ENCODE results near the gene MEG3. TPM values are rescaled to one million over a fixed set of nuclear protein-coding genes. Genes with fewer than 3 reads are reported as not detected.

MEG3 gene
- total and polyA plus RNA-seq, 2 experiments from 2014 or later = not detected

GRCh38 chr14:100893228-100893601 lies 67.3 kb downstream of the MEG3 start:
- DNase-seq (ENCODE audit: low spot score) = no peak
- H3K27me3 ChIP-seq (ENCODE audit: insufficient read depth) = no peaks in the 10 kb centered on the region
- Mint-ChIP-seq H3K4me3 (no peak overlapping the region), H3K27me3 (ENCODE audit: insufficient read depth, low read depth, poor library complexity) (peaks cover 7% of the 10 kb centered on the region), H3K9me3 (no peaks in the 10 kb centered on the region), H3K27ac (no peak overlapping the region), H3K4me1 (peaks cover 22% of the 10 kb centered on the region), H3K36me3 (ENCODE audit: low read depth) (no peaks in the 10 kb centered on the region)
- no peaks in the 10 kb centered on the region for H3F3A ChIP-seq (replicated peaks; ENCODE audit: low read depth)
- no peaks in the 10 kb centered on the region for H3K79me2 ChIP-seq (replicated peaks; ENCODE audit: insufficient read depth)
- TF ChIP-seq CREB1 (CRISPR knock-in tag; IDR thresholded peaks at IDR 0.05; ENCODE audit: low read depth) = no peak
- TF ChIP-seq ZNF114 (CRISPR knock-in tag; IDR thresholded peaks at IDR 0.05) = no peak
- no peak for TF ChIP-seq EZH2 (IDR thresholded peaks at IDR 0.05; ENCODE audit: low read depth, unreplicated experiment)
- TF ChIP-seq JUNB (IDR thresholded peaks at IDR 0.05; ENCODE audit: unreplicated experiment) = no peak
- TF ChIP-seq ZNF462 (CRISPR knock-in tag; IDR thresholded peaks at IDR 0.05) = no peak
- TF ChIP-seq ZNF331 (CRISPR knock-in tag; IDR thresholded peaks at IDR 0.05; ENCODE audit: low read depth) = no peak
- no peak for TF ChIP-seq CTCF (conservative IDR thresholded peaks at IDR 0.05; ENCODE audit: low read depth in 2 of 2)
- TF ChIP-seq POLR2AphosphoS5 (IDR thresholded peaks at IDR 0.05; ENCODE audit: low read depth) = no peak
- no peak for TF ChIP-seq EZH2phosphoT487 (IDR thresholded peaks at IDR 0.05; ENCODE audit: unreplicated experiment)
- TF ChIP-seq NANOG (IDR thresholded peaks at IDR 0.05; ENCODE audit: borderline replicate concordance) = no peak
- H3K4me3 ChIP-seq = no peak overlapping the region
- H3K9me2 ChIP-seq (ENCODE audit: insufficient read depth) = no peaks in the 10 kb centered on the region
- H4K20me1 ChIP-seq (replicated peaks; ENCODE audit: insufficient read depth) = no peaks in the 10 kb centered on the region
- peaks cover 4% of the 10 kb centered on the region; the same call in 1 of the 2 replicates for H3K4me1 ChIP-seq (ENCODE audit: insufficient read depth)
- H3K4me2 ChIP-seq = no peak overlapping the region
- no peak overlapping the region for H3K27ac ChIP-seq (ENCODE audit: low read depth)
- no peak overlapping the region for H2AFZ ChIP-seq
- no peak for ATAC-seq
- no peaks in the 10 kb centered on the region for H3K36me3 ChIP-seq (ENCODE audit: insufficient read depth)

Data from GM23338 (cell line).